Cortex of kidney (tissue), 1 donor: ENCODE data around the gene DCUN1D2.

Source experiments
- DNase-seq: peaks from one replicate; lab custom pipeline; 2025; lab: John Stamatoyannopoulos, UW

DCUN1D2 gene

DNA sequence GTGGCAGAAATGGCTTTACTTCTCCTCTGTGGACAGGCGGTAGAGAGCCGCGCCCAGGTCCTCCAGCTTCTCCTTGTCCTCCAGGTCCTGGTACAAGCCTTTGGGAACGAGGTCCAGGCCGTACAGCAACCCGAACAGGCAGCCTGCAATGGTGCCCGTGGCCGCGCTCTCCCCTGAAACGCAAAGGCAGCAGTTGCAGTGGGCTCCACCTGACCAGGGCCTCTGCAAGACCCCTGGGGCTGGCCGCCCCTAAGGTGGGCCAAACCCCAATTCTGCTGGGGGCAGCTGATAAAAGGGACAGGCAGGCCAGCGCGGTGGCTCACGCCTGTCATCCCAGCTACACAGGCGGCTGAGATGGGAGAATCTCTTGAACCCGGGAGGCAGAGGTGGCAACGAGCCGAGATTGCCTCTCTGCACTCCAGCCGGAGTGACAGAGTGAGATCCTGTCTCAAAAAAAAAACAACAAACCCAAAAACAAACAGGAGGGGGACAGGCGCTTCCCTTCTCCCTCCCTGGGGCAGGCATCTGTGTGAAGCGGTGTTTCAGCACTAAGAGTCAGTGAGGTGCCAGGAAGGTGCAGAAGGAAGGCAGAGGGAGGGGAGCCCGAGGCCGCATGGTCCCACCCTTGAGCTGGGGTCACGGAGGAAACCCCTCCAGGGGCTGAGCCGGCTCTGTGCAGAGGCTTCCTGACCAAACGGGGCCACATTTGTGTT lies 67.5 kb downstream of the DCUN1D2 start:
- no peak for DNase-seq

DNA sequence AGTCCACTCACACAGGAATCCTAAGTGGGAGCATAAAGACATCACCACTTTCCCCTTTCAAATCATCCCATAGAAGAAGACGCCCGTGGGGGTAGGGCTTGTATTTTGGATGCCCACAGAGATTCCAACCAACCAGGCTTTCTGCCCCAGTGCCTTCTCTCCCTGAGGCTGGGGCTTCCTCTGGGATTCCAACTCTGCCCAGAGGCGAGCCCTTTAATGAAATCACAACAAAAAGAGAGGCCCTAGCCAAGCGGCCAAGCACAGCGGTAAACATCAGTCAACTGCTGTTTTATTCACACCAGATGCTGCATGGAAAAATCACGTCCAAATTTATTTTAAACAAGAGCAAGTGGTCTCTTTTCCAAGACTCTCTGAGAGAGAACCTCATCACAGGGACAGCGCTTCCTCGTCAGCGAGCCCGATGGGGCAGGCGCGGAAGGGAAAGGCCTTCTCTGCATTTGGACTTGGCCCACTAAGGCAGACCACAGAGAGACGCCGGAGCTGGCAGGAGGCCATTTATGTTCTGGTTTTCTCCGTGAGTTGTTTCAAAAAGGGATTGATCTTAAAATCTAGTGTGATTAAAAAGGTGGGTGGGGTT lies 68.7 kb downstream of the DCUN1D2 start:
- DNase-seq: no peak

DNA sequence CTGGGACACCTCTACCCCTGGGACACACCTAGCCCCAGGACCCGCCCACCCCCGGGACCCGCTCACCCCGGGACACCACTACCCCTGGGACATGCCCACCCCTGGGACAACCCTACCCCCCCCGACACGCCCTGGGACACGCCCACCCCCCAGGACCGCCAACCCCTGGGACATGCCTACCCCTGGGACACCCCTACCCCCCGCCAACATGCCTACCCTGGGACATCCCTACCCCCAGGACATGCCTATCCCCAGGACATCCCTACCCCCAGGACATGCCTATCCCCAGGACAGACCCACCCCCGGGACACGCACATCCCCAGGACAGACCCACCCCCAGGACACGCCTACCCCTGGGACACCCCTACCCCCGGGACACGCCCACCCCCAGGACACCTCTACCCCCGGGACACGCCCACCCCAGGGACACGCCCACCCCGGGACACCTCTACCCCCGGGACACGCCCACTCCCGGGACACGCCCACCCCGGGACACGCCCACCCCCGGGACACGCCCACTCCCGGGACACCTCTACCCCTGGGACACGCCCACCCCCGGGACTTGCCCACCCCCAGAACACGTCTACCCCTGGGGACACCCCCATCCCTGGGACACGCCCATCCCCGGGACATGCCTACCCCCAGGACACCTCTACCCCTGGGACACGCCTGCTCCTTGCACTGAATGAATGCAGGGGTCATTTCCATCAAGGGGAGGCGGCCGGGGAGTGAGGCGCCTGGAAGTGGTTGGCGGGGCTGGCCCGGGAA lies 69.5 kb downstream of the DCUN1D2 start:
- DNase-seq: no peak

DNA sequence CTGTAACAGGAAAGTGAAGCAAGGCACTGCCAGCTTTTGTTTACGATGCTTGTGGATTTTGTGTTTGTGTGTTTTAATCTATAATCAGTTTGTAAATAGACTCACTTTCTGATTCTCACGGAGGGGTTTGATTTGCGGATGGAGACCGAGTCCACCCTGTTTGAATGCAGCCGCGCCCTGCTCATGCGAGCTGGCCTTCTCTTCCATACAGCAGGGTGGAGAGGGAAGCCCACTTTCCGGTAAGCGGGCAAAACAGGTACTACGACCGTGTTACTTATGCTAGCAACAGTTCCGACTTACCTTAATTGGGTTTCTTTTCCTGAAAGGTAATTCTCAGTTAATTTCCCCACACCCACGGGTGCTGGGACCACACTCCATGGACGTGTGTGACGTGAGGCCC lies 70.3 kb downstream of the DCUN1D2 start:
- DNase-seq: no peak

DNA sequence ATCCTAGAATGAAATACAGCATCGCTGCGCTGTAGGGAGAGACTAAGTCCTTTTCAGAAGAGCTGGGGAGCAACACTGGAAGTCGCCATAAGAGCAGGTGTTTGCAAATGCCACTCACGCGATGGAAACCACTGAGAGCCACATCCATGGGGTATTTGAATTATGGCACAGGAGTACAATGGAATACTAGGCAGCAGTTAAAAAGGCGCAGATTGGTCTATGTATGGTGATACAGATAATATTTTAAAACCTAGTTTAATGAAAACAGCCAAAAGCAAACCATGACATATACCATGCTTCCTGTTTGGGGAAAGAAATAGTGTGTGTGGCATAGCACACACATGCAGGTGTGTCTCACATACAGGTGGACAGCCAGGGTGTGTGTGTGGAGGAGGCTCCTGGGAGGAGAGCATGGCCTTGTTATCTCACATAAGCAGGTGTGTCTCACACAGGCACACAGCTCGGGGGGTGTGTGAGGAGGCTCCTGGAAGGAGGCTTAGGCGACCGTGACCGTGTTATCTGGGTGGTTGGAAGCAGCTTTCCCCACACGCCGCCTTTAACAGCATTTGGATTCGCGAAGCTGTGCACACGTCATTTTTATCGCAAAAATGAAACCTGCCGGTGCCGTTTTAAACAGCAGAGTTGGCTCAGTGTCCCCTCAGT lies 70.8 kb downstream of the DCUN1D2 start:
- no peak for DNase-seq

DNA sequence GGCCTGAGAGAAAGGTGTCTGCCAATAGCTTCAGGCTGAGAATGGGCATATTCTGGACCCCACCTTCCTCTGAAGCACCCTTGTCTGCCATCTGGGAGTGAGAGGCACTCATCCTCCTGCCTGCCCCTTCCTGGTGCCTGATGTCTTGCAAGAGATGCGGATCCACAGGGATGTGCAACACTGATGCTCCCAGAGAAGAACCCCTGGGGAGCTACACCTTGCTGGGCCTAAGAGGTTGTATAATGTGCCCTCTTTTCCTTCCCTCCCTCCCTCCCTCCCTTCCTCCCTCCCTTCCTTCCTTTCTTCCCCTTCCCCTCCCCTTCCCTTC lies 71.8 kb downstream of the DCUN1D2 start:
- no peak for DNase-seq

DNA sequence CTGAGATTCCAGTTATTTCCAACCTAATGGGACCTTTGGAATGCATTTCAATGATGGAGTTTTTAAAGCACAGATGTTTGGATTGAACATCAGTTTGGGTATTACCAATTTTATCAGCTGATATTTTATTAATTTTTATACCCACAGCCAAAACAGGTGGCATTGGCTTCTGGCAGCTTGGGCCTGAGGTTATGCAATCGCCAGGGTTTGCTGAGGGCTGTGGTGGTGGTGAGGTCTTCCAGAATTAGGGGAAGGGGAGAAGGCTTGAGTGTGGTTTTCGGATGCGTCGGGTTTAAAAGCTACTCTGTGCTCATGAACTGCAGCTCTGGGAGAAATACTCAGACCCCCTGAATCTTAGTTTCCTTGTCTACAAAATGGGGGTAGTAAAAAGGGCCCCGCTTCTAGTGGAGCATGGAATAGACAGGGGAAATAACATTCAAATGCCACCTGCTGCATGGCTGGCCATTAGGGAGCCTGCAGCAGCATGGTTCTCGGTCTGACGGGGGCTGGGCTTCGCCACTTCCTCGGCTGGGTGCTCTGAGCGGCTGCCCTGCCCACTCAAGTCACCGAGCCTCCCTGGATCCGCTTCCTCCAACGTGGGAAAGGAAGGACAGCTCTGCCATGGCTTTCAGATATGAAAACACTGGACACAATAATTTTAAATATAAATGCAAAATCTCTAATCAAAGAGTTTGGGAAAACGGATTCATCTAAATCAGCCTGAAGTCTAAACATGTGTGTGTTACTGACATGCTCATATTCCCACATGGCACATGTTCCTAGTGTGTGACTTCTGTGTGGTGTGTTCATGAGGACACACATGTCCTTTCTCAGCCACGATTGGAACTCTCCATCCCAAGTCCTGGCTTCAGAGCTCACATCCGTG lies 72.4 kb downstream of the DCUN1D2 start:
- DNase-seq: no peak

DNA sequence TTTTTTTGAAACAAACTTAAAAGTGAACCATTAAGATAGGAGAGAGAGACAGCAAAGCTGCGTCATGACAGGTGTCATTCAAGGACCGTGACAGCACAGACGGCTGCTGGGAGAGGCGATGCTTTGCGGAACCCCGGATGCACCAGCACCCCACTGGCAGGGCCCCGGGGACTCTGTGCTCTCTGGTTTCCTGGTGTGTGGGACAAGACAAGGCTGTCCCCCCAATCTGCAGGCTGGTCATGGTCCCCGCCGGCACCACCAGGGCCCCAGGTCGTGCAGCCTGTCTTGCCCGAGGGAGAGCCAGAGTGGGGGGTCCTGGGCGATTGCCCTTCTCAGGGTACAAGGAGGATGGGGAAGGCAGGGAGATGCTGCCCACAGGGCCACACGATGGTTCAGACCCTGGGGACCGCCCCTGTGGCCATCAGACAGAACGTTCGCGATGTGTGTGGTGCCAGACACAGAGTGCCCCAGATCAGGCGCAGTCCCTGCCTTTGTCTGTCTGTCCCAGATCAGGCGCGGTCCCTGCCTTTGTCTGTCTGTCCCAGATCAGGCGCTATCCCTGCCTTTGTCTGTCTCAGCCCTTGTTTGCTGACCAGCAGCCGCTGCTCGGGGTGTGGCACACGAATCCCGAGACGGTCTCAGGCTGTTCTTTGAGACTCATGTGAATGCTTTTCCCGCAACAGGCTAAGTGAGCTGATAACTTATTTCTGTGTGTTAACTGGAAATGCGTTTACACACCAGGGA lies 73.3 kb downstream of the DCUN1D2 start:
- DNase-seq: no peak

DNA sequence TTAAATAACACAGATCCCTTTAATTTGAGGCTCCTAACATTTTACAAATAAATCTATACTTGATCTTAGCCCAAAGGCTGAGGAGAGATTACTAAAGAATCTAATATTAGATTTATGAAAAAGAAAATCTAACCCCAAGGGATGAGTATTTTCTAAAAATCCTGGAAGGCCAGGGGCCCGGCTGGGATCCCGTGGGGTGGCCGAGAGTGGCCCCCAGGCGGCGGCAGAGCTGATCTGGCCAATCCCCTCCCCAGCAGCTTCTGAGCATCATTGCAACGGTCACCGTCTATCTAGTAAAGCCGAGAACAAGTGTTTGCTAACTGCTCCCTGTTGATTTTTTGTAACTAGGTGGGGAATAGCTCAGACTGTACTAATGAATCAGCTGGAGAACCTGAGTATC lies 74.7 kb downstream of the DCUN1D2 start:
- no peak for DNase-seq

DNA sequence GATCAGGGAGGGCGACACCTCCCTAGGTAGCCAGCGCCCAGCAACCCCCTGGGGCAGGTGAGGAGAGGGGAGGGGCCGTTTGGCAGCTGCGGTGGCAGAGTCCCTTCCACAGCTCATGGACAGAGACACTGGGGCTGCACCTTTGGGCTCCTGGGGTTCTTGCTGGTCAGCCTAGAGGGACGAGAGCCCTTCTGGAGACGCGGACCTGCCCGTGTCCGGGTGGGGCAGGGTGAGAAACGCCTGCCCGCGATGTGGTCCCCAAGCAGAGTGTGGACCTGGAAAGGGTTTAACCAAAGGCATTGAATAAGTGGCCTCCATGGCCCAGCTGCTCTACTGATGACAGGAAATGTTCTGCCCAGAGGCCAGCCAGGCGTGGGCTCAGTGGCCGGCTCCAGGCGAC lies 75.5 kb downstream of the DCUN1D2 start:
- DNase-seq: no peak

DNA sequence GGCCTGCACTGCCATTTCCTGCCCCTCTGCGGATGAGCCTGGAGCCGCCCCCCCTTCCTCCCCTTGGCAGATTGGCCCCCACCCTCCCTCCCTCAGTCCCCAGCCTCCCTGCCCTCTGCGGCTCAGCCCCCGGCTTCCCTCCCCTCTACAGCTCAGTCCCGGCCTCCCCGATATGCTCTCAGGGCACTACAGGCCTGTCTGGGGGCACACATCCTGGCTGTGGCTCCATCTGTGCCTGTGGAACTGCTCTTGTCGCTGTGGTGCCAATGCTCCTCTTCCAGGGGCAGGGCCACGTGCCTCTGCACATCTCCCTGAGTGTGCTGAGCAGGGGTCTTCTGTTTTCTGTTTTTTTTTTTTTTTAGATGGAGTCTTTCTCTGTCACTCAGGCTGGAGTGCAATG lies 76.2 kb downstream of the DCUN1D2 start:
- DNase-seq: no peak

DNA sequence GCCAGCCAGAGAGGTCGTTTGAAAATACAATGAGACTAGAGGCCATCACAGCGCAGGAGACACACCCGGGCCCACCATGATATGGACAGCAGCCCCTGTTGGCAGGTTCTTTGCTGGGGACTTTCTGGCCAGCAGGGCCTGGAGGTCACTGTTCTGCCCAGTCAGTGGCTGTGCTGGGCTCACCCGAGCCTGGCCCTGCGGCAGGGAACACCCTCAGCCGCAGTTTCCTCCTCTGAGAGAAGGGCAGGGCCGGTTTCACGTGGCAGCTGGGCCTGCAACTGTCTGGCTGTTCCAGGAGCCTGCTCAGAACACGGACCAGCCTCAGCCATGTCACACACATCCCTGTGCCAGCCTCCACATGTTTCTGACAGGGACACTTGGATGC lies 76.6 kb downstream of the DCUN1D2 start:
- no peak for DNase-seq

DNA sequence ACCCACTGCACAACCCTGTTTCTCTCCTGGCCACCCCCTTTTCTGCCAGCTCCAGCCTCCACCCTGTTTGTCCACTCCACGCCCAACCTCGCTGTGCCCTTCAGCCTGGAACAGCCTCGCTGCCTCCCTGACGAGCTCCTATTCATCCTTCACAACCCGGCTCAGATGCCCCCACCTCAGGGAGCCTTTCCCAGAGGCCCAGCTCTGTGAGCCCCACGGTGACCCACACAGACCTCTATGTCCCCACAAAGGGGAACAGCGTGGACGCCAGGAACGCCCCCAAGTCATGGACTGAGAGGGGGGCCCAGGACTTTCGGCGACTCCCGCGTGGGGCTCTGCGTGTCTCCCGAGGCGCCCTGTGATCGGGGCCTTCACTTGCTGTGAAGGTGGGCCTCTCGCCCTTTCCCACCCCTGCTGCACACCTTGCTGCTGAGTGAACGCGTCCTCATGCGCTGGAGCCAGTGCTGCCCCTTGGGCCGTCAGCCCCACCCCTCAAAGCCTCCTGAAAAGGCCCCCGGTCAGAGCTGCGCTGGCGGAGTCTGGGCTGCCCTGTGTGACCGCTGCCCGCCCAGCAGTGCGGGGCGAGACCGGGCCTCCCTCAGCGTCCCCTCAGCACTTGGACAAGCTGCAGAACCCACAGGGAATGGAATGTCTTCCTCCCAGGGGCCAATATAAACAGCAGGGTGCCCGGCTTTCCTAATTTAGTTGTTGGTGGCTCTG lies 77.2 kb downstream of the DCUN1D2 start:
- no peak for DNase-seq

DNA sequence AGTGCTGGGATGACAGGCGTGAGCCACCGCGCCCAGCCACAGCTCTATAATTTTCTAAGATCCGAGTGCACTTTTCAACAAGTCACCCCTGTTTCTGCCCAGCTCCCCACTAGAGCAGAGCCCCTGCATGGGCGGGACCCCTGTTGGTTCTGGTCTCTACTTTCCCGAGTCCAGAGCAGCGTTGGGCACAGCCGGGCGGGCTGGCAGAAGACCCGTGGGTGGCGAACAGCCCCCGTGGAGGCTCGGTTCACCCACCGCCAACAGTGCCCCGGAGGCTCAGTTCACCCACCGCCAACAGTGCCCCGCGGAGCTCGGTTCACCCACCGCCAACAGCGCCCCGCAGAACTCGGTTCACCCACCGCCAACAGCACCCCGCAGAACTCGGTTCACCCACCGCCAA lies 78.1 kb downstream of the DCUN1D2 start:
- DNase-seq: no peak

DNA sequence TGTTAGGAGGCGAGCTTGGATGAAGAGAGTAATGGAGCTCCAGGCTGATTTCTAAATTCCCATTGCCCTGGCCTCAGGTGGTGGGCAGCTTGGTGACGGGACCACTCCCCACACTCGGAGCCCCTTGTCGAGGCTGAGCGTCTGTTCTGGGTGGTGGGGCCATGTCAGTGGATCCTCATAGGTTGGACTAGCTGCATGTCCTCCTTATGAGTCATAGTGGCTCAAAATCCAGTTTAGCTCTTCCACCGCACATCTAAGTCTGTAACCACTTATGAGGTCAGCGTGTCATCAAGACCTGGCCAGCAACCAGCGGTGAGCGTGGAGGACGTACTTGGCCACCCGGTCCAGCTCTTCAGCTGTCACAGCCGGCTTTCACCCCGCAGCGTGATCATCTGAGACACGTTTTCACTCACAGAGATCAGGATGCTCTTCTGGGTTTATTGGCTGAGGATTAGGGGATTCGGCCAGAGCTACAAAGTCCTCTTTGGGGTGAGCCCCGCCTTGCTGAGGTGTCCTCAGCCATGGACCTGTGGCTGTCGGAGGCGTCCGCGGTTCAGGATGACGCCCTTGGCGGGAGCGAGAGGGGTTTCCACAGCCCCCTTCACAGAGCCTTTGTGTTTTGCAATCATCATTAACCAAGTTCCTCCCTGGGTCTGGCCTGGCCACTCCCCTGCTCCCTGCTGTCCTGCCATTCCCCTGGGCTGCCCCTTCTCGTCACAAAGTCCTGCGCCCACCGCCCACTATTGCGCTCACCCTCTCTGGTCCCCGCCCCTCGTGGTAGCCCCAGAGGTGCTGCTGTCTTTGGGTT lies 79.1 kb downstream of the DCUN1D2 start:
- DNase-seq: no peak

DNA sequence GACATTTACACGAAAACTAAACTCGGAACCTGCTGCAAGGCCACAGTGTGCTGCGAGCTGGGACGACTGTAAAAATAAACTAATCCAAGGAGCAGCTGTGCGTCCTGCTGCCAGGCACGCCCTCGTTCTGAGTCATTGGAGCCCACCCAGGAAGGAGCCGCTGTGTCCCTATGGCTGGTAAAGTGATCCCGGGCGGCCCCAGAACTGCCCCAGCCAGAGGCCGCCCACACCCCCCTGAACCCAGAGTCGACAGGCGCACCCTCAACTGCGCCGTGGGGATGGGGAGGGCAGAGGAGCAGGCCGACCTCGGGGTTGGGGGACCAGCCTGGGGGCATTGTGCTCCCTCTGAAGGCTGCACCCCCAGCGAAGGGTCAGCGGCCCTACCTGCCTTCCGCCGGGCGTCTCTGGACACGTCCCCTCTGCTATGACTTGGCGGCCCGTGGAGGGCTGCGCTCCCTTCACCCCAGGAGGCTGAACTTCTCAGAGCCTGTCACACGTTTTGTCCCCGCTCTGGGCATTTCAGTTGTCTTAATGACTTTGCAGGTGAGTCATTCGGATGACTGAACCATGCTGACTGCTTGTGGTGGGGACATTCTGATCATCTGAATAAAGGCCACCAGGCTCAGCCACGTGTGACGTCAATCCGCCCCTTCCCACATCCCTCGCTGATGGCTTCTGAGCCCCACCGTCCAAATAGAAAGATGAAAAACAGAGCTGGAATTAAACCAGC lies 79.9 kb downstream of the DCUN1D2 start:
- DNase-seq: no peak

DNA sequence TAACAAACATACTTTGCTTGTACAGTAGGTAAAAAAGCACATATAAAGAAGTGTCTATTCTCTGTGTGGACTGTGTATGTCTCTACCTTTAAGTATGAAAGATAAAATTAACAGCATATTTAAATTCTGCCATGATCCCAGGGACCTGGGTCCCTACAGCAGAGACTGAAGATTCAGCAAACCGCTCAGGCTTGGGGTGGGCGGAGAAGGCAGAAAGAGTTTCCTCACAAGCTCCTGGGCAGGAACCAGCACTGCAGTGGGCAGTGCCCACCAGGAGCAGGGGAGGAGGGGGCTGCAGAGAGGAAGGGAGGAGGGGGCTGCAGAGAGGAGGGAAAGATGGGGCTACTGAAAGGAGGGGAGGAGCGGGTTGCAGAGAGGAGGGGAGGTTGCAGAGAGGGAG lies 81.9 kb downstream of the DCUN1D2 start:
- no peak for DNase-seq

DNA sequence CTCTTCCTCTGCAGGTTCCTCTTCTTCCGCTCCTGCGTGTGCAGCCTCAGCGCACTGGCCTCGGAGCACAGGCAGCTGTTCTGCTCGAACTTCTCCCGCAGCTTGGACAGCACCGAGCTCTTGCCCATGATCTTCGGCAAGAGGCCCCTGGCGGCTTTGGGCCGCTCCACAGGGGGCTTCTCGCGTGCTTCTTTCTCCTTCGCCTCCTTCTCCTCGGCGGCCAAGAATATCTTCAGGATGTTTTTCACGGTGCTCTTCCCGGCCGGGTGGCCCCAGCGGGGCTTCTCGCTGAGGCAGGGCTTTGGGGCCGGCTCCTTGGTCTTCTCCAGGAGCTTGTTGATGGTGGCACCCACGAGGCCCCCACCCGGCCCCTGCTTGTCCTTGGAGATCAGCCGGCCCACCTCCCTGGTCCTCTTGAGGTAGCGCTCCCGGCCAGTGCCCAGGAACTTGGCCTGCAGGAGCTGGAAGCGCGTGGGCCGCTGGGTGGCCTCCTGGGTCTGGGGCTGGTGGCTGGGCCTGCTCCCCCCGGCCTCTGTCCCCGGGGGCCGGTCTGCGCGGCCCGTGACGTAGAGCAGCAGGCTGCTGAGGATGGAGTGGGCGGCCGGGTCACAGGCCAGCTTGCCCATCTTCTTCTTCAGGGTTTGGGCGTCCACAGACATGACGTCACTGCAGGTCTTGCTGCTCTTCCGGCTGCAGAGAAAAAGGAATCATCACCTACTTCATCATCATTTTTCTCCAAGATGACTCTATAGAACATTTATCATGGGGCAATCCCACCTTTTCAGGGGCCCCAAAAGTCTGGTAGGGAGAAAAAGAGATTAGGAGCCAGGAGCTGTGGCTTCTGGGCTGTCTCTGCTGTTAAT lies 82.7 kb downstream of the DCUN1D2 start:
- no peak for DNase-seq
